DMS79 (cell line): ENCODE data around the gene MOCS3.

Experiments used
- DNase-seq: peaks from one replicate; lab custom pipeline; 2025; lab: John Stamatoyannopoulos, UW

Gene MOCS3

GRCh38 chr20:51012357-51012756, 53.7 kb downstream of the MOCS3 start:
- DNase-seq: no peak
